GM18870 (cell line): ENCODE measurements around the gene RTN4R.

Experiments used
- ATAC-seq: cut with Tn5 transposase; IDR thresholded peaks from one replicate; pipeline ENCODE4 v1.9.1; 2021; ENCODE audit warnings: moderate library complexity; ENCODE audit not compliant: unreplicated experiment

The RTN4R gene

GRCh38 chr22:20258584-20259326 lies 9.4 kb downstream of the RTN4R start:
- ATAC-seq, result no peak

GRCh38 chr22:20258021-20258299 lies 10.2 kb downstream of the RTN4R start:
- no peak for ATAC-seq

- no peak for ATAC-seq
Observed at GRCh38 chr22:20257212-20258020, 10.7 kb downstream of the RTN4R start.

GRCh38 chr22:20256551-20257211 lies 11.4 kb downstream of the RTN4R start:
- no peak for ATAC-seq

GRCh38 chr22:20256027-20256426 lies 12.1 kb downstream of the RTN4R start:
- no peak for ATAC-seq

- no peak for ATAC-seq
Observed at GRCh38 chr22:20254975-20255946, 12.9 kb downstream of the RTN4R start.

- no peak for ATAC-seq
Observed at GRCh38 chr22:20253161-20253560, 15.0 kb downstream of the RTN4R start.

GRCh38 chr22:20251981-20252380 lies 16.1 kb downstream of the RTN4R start:
- no peak for ATAC-seq

GRCh38 chr22:20251491-20251890 lies 16.6 kb downstream of the RTN4R start:
- no peak for ATAC-seq

GRCh38 chr22:20249797-20250354 lies 18.2 kb downstream of the RTN4R start:
- ATAC-seq, result no peak

- no peak for ATAC-seq
Observed at GRCh38 chr22:20248461-20248978, 19.6 kb downstream of the RTN4R start.

GRCh38 chr22:20247608-20248171 lies 20.4 kb downstream of the RTN4R start:
- ATAC-seq, result no peak

- ATAC-seq, result no peak
Observed at GRCh38 chr22:20247010-20247505, 21.1 kb downstream of the RTN4R start.

GRCh38 chr22:20246368-20247009 lies 21.6 kb downstream of the RTN4R start:
- no peak for ATAC-seq

- no peak for ATAC-seq
Observed at GRCh38 chr22:20245577-20246367, 22.3 kb downstream of the RTN4R start.

- no peak for ATAC-seq
Observed at GRCh38 chr22:20244691-20245576, 23.2 kb downstream of the RTN4R start.

- ATAC-seq, result no peak
Observed at GRCh38 chr22:20244250-20244648, 23.9 kb downstream of the RTN4R start.
